ENCODE results near the gene SYNM. TPM values are rescaled to one million over a fixed set of nuclear protein-coding genes. Genes with fewer than 3 reads are reported as not detected.

Gene SYNM
- total RNA-seq, 1 donor from 2014 or later = 19.5 TPM

GRCh38 chr15:99137111-99137546, 32.2 kb downstream of the SYNM start:
- H3K27ac ChIP-seq = no peak overlapping the region
- H3K9me3 ChIP-seq = no peaks in the 10 kb centered on the region
- H3K4me1 ChIP-seq = no peaks in the 10 kb centered on the region
- H3K27me3 ChIP-seq = no peaks in the 10 kb centered on the region
- DNase-seq (no peak), ATAC-seq (peak; percentile 22)
- H3K4me3 ChIP-seq = no peak overlapping the region
- H3K36me3 ChIP-seq = peaks cover 14% of the 10 kb centered on the region
- TF ChIP-seq CTCF (IDR thresholded peaks at IDR 0.05) = no peak
- intact Hi-C loops (cut with DNase I) = no loop called here

GRCh38 chr15:99137877-99138276, 33.0 kb downstream of the SYNM start:
- DNase-seq (no peak), ATAC-seq (no peak)
- intact Hi-C loops (cut with DNase I) = no loop called here
- Histone ChIP-seq H3K4me1 (no peaks in the 10 kb centered on the region), H3K9me3 (no peaks in the 10 kb centered on the region), H3K27me3 (no peaks in the 10 kb centered on the region), H3K4me3 (no peak overlapping the region), H3K27ac (no peak overlapping the region), H3K36me3 (peaks cover 14% of the 10 kb centered on the region)
- no peak for TF ChIP-seq CTCF (IDR thresholded peaks at IDR 0.05)

- DNase-seq = no peak
- Histone ChIP-seq H3K27ac (no peak overlapping the region), H3K36me3 (peaks cover 14% of the 10 kb centered on the region), H3K4me1 (no peaks in the 10 kb centered on the region), H3K27me3 (no peaks in the 10 kb centered on the region), H3K4me3 (no peak overlapping the region), H3K9me3 (no peaks in the 10 kb centered on the region)
- intact Hi-C loops (cut with DNase I) = no loop called here
- ATAC-seq = peak; percentile 8
- no peak for TF ChIP-seq CTCF (IDR thresholded peaks at IDR 0.05)
Observed at GRCh38 chr15:99138491-99138982, 33.7 kb downstream of the SYNM start.

GRCh38 chr15:99139276-99139675, 34.4 kb downstream of the SYNM start:
- ATAC-seq = no peak

GRCh38 chr15:99140590-99140989, 35.7 kb downstream of the SYNM start:
- H3K36me3 ChIP-seq = peaks cover 14% of the 10 kb centered on the region
- H3K4me3 ChIP-seq = no peak overlapping the region
- H3K9me3 ChIP-seq = no peaks in the 10 kb centered on the region
- DNase-seq (no peak), ATAC-seq (no peak)
- intact Hi-C loops (cut with DNase I) = no loop called here
- no peak overlapping the region for H3K27ac ChIP-seq
- H3K4me1 ChIP-seq = no peaks in the 10 kb centered on the region
- TF ChIP-seq CTCF (IDR thresholded peaks at IDR 0.05) = no peak
- no peaks in the 10 kb centered on the region for H3K27me3 ChIP-seq

More at GRCh38 chr15:99139276-99139675, 34.4 kb downstream of the SYNM start:
- no peak for TF ChIP-seq CTCF (IDR thresholded peaks at IDR 0.05)
- no peak for DNase-seq
- peaks cover 14% of the 10 kb centered on the region for H3K36me3 ChIP-seq
- intact Hi-C loops (cut with DNase I) = no loop called here
- no peak overlapping the region for H3K4me3 ChIP-seq
- H3K9me3 ChIP-seq = no peaks in the 10 kb centered on the region
- H3K4me1 ChIP-seq = no peaks in the 10 kb centered on the region
- no peak overlapping the region for H3K27ac ChIP-seq
- no peaks in the 10 kb centered on the region for H3K27me3 ChIP-seq

GRCh38 chr15:99141943-99142342, 37.1 kb downstream of the SYNM start:
- H3K36me3 ChIP-seq = peaks cover 9% of the 10 kb centered on the region
- DNase-seq (no peak), ATAC-seq (no peak)
- no peak overlapping the region for H3K4me3 ChIP-seq
- TF ChIP-seq CTCF (IDR thresholded peaks at IDR 0.05) = no peak
- H3K9me3 ChIP-seq = no peaks in the 10 kb centered on the region
- H3K27ac ChIP-seq = no peak overlapping the region
- no peaks in the 10 kb centered on the region for H3K27me3 ChIP-seq
- no peaks in the 10 kb centered on the region for H3K4me1 ChIP-seq
- intact Hi-C loops (cut with DNase I) = no loop called here
